HG03460 (cell line): ENCODE measurements around the gene MXD1.
A peak's percentile ranks its signal among the peaks of the same experiment; 100 is the strongest.
"Not testable (repeated sequence)": the region's sequence is repeated elsewhere in the genome, so short reads cannot be mapped to it uniquely, and the experiment has no call there.

Source experiments
- ATAC-seq: cut with Tn5 transposase; IDR thresholded peaks from one replicate; pipeline ENCODE4 v1.9.1; 2021; ENCODE audit not compliant: unreplicated experiment

The MXD1 gene, protein sequence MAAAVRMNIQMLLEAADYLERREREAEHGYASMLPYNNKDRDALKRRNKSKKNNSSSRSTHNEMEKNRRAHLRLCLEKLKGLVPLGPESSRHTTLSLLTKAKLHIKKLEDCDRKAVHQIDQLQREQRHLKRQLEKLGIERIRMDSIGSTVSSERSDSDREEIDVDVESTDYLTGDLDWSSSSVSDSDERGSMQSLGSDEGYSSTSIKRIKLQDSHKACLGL

DNA sequence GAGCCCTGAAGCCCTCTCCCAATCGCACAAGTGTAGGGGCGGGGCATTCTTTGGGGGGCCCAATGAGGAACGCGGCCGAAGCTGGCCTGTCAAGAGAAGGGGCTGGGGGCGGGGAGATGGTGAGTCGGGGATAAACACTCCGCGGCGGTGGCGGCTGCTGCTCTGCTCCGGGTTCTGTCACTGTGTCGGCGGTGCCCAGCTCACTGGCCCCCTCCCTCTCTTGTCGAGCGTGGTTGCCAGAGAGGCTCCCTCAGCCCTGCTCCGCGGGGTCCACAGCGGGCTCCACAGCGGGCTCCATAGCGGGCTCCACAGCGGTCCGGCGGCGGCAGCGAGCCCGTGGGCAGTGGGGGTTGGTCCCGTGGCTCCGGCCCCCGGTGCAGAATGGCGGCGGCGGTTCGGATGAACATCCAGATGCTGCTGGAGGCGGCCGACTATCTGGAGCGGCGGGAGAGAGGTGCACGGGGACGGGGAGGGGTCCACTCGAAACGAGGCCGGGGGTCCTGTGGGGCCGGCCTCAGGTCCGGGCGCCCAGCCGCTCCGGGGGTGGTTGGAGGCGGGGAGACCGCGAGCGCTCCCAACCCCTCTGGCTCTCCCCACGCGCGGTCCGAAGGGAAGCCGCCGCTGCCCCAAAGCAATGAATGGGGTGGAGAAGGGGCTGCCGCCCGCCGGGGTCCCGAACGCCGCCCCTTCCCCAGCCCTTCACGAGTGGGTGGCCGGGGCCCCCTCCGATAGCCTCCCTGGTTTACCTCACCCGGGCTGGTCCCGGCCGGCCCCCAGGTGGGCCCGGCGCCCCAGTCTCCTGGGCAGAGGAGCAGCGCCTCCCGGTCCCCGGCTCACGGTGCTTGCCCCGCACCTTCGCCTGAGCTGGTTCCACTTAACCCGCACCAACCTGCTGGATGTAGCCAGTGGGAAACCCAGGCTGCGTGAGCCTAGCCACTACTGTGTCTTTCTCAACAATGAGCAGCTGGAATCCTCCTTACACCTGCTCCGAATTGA lies at the start of gene MXD1:
Gene MXD1, plus strand, starts transcription at position 160 of the 996 bp plus-strand sequence. Its CDS starts 222 bp downstream, at position 382.
- ATAC-seq: no peak

DNA sequence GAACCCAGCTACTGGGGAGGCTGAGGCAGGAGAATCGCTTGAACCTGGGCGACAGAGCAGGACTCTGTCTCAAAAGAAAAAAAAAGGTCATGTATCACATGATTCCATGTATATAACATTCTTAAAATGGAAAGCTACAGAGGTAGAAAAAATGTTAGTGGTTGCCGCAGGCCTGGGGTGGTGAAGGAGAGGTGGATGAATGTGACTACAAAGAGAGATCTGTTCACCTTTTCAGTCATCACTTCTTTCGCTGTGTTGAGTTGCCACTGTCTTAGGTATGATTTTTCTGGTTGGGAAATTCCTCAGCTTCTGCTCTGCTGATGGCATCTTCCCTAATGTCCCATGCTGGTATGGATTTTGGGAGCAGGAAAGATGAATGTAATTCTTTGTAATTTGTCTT lies 26.5 kb upstream of the MXD1 start:
- ATAC-seq: no peak

DNA sequence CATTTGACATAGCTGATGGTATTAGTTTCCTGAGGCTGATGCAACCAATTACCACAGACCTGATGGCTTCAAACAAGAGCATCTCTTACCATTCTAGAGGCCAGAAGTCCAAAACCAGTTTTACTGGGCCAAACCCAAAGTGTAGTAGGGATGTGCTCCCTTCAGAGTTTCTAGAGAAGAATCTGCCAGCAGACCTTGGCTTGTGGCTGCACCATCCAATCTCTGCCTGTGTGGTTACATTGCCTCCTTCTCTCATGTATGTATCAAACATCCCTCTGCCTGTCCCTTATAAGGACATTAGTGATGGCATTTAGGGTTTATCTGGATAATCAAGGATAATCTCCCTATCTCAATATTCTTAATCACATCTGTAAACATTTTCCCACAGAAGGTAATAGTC lies 25.6 kb upstream of the MXD1 start:
- no peak for ATAC-seq

DNA sequence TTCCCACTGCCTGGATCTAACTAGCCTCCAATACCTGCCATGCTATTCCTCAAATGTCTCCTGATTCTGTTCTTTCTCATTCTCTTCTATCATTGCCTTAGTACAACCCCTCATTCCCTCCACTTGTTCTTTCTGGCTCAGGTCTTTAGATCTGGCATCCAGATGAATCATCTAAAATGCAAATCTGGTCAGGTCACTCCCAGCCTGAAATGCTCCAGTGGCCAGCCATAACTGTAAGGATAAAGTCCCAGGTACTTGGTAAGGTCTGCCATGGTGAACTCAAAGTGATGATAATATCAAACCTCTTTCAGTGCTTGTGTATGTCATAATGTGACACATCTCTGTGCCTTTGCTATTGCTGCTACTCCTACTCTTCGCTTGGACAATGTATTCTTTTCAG lies 24.0 kb upstream of the MXD1 start:
- no peak for ATAC-seq

DNA sequence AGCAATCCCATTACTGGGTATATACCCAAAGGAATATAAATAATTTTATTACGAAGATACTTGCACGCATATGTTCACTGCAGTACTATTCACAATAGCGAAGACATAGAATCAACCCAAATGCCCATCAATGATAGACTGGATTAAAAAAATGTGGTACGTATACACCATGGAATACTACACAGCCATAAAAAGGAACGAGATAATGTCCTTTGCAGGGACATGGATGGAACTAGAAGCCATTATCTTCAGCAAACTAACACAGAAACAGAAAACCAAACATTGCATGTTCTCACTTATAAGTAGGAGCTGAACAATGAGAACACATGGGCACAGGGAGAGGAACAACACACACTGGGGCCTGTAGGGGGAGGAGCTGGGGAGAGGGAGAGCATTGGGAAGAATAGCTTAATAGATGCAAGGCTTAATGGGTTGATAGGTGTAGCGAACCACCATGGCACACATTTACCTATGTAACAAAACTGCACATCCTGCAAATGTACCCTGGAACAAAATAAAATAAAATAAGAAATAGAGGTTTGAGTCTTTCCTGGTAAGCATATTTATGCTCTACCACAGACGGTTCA lies 22.0 kb upstream of the MXD1 start:
- not testable (repeated sequence) for ATAC-seq

DNA sequence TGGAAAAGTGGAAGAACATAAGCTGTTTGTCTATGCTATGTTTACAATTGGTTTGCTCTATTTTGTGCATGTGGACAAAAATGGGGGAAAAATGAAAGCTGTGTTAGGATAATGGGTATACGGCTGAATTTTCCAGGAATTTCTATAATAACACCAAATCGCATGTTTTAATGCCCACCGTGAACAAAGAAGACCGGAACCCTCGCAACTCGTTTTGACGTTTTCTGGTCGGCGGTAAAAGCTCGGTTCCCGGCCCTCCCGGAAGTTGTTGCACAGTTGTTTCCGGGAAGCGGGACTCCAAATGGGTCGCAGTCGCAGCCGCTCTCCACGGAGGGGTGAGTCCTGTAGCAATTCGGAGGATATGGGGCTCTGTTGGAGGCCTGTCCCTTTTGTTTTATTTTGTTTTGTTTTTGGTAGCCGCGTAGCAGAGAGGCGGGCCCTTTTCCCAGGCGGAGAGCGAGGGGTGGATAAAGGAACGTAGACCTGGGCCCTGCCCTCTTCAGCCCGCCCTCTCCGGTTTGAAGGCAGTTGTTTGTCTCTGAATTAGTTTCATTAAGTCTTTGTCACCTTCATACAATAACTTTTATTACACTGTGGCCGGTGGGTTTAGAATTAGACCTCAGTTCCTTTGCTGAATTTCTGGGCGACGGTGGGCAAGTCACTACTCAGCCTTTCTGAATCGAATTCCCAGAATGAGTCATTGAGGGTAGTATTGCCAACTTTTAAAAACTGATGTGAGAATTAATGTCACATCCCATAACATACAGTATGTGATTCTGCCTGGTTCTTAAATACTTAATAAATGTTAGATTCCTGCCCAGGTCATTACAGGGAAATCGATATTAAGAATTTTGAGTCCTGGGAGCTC lies 21.0 kb upstream of the MXD1 start, which contains the start of gene SNRNP27:
Gene SNRNP27, plus strand, starts transcription at position 273 of the 868 bp plus-strand sequence. Its CDS starts 29 bp downstream, at position 302.
- peak; percentile 76 for ATAC-seq

DNA sequence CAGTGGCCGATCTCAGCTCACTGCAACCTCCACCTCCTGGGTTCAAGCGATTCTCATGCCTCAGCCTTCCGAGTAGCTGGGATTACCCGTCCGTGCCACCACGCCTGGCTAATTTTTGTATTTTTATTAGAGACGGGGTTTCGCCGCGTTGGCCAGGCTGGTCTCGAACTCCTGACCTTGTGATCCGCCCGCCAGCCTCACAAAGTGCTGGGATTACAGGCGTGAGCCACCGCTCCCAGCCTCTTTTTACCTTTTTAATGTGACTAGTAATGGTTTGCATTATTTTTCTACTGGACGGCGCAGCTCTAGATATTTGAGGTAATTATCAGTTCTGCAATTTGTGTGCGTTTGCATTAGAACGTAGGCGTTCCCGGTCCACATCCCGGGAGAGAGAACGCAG lies 20.2 kb upstream of the MXD1 start:
- ATAC-seq: not testable (repeated sequence)

DNA sequence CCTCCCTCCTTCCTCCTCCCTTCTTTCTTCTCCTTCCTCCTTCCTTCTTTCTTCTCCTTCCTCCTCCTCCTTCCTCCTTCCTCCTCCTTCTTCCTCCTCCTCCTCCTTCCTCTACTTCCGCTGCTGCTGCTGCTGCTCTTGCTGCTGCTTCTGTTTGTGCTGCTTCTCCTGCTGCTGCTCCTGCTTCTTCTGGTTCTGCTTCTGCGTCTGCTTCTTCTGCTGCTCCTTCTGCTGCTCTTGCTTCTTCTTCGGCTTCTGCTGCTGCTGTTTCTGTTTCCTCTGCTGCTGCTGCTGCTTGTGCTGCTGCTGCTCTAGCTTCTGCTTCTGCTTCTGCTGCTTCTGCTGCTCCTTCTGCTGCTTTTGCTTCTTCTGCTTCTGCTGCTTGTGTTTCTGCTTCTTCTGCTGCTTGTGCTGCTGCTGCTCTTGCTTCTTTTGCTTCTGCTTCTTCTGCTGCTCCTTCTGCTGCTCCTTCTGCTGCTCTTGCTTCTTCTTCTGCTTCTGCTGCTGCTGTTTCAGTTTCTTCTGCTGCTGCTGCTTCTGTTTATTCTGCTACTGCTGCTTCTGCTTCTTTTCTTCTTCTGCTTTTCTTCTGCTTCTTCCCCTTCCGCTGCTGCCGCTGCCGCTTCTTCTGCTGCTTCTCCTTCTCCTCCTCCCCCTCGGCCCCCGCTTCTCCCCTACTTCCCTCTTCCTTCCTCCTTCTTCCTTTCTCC lies 12.5 kb upstream of the MXD1 start:
- ATAC-seq: no peak

DNA sequence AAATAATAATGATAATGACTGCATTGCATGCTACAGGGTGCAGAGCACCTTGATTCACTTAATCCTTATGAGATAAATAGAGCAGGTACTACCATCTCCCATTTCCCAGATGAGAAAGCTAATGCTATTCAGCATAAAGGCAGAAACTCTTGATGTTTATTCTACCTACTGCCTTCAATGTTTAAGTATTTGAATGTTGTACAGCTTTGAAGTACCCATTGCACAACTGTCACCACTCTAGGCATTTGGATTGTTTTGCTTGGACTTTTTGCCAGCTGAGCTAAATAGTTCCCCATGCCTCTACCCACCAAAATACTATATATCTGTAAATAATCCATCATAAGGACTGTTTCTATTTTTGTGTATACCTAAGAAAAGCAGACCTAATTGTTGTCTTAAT lies 7.7 kb upstream of the MXD1 start:
- ATAC-seq: no peak

DNA sequence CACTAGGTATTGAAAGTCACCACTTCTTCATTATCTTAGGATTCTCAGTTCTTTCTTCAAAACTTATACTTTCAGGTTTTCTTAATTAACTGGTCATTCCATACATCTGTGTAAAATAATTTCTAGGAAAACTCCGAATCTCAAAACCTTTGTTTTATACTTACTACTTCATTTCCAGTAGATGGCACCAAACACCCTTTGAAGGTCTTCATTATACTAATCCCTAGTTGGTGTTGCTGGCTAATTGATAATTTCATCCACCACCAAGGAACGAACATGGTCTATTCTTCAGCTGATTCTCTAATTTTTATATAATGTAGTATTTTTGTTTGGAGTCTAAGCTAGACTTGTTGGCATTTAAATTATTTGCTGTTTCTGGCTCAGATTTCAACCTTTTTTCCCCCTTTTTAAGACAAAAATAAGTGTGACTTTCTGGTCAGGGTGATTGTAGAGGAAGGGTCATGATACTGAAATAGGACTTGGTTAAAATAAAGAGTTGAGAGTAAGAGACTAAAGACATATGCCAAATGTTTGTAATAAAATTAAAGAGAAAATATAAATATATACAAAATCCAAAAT lies 2.8 kb upstream of the MXD1 start:
- ATAC-seq: no peak

DNA sequence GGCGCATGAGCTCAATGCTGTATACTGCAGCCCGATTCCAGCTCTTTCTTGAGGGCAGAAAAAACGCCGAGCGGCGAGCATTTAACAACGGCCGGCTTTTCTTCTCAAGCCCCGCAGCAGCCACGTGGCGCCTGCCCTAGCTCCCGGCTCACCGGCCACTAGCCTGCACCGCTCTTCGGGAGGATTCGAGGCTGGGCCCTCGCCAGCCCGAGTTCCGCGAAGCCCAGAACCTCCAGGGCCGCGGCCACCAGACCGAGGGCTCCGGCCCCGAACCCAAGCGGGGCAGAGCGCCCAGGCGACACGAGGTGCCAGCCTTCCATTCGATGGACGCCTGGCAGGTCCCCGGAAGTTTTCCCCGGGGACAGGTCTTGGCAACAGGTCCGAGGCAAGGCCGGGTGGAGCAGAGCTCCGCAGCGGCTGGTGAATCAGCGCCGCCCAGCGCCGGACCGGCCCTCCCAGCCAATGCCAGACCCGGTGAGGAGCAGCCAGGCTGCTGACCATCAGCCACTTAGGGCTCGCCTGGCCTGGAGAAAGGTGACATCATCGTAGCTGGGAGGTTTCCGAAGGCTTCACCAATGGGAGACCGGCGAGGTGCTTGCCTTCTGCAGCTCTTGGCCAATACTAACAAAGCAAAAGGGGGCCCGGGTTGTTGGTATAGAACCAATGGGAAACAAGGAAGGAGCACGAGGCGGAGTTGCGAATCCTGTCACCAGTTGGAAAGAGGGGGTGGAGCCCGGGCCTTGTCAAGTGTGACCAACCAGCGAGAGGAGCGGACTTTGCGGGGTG lies 552 bp upstream of the MXD1 start:
- peak; percentile 85 for ATAC-seq

DNA sequence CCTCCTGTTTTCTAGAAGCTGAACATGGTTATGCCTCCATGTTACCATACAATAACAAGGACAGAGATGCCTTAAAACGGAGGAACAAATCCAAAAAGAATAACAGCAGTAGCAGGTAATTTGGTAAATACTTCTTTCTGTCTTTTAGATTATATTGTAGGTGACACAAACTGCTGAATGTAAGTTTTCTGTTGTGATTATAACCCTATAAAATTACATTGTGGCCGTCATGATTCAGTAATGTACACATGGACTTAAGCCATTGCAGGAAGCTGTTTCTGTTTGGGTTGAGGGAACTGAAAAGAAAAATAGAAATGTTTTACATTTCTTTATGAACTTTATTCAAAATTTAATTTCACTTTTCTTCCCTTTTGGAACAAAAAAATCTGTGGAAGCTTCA lies 1.2 kb downstream of the MXD1 start:
- no peak for ATAC-seq

DNA sequence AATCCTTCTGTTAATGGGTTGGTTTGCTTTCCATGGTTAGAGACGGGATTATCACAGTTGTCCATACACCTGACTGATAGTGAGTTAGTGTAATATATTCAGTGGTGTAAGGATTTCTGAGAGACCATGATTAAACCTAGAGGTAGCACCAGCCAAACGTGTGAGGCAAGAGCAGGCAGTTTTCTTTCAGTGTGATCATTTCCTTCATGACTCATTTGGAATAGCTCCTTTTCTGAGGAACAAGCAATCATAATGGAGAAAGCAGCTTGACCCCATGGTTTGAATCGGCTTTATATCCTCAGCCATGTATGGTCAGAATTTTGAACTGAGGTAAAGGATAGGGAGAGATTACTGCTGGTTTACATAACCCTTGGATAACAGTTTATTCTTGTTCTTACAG lies 2.9 kb downstream of the MXD1 start:
- no peak for ATAC-seq

DNA sequence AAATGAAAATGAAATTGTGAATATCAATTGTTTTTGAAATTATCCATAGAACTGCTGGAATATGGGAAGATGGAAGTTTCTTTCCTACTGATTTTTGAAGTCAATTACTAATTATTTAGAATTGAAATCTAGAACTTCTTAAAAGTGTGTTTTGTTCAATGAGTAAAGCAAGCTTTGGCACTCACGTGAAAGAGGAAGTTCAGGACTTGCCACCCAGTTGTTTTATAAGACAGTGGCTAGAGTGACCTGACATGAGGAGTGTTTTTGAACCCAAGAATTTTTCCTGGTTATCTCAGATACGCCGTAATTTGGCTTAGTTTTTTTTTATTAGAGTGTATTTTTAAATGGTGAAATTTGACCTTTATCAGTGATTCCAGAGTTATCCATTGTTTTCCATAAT lies 3.5 kb downstream of the MXD1 start:
- ATAC-seq: no peak

DNA sequence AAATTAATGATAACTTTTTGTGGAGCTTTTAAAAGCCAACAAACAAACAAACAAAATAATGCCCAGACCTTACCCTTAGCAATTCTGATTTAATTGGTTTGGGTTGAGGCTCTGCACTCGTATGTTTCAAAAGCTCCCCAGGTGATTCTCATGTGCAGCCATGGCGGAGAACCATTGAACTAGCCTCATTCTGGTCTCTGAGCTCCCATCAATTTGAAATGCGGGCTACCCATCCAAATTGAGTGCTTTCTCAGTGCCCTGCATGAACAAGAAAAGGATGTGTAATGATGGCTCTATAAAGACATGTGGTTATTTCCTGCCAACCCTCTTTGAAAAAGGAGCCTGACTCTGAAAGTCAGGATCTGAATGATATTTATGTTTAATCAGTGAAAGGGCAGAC lies 8.2 kb downstream of the MXD1 start:
- ATAC-seq: no peak

DNA sequence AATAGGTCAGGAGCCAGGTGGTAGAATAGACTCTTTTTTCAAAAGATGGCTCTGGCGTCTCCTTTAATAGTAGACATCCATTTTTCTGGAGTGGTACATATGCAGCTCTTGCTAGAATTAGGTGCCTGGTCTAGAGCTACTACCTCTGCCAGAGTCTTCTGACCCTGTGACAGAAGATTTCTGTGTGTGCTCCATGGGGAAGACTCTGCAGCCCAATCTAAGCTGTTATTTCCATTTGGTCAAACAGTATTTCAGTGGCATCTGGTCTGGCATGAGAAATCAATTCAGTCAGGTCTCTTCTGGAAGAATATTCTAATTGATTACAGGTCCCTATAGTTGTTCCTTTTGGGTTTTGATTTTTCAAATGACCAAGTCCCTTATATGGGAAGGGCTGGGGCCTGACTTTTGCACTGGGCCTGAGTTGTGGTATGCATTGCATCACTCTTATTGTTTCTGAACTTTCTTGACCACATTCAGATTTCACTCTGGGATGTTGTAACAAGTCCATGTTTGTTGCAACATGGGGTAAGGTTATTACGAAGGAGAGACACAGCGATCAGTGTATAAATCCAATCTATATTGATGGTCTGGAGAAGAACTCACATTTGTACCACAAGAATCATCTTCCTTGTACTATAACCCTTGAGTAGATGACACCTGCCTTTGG lies 12.1 kb downstream of the MXD1 start:
- no peak for ATAC-seq

DNA sequence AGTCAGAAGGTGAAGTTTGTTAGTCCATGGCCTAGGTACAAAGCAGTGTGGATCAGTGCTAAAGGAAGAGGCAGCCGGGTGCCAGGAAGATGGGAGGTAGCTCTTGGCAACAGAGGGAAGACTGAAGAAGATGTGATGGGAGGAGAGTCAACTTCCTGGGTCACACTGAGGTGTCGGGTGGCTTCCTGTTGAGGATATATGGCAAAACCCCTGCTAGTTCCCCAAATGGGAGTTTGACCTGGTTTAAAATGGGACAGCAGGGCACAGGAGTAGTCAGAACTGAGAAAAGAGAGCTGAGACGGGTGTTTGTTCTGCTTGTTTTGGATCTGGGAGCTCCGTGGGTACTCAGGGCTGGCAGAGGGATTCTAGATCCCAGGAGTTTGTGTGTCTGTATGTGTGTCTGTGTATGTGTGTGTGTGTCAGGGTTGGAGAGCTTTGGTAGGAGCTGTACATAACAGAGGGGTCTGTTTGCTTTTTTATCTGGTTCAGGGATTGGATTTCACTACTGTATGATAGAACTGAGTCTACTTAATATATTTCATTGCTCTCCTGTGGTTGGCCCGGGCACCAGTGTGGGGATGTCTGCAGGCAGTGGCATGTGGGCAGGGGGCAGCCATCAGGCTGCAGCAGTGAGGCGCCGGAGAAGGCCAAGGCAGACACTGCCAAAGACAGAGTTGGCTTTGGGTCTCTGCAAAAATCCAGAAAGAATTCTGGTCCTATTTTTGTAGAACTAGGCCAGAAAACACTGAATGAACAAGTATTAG lies 17.1 kb downstream of the MXD1 start:
- no peak for ATAC-seq

DNA sequence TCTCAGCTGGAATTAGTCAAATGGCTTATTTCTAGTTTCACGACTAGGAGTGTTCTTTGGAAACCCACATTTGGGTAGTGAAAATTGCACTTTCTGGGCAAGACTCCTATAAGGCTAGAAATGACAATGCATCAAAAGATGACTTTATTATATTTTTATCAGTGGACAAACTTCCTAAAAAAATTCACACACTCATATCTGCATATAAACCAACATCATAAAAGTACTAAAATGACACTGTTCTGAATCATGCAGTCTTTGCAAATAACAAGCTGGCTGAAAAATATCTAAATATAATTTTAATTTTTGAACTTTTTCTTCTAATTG lies 17.6 kb downstream of the MXD1 start:
- no peak for ATAC-seq
